ENCODE results near the gene MOGAT2.

DNA sequence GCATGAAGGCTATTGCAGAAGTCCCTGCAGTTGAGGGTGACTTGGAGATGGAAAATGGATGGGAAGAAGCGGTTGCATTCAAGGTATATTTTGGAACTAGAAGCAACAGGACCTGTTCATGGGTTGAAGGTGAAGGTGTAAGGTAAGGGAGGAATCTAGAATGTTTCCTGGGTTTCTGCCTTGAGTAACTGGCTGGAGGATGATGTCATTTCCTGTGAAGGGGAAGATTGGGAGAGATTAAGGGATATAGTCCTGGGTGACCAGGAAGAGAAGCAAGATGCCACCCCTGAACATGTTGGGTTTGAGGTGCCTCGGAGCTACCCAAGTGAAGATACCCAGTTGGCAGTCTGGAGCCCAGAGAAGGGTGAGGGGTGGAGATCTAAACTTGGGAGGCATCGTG lies 12.1 kb upstream of the MOGAT2 start:
- TF ChIP-seq, protein P1, sequence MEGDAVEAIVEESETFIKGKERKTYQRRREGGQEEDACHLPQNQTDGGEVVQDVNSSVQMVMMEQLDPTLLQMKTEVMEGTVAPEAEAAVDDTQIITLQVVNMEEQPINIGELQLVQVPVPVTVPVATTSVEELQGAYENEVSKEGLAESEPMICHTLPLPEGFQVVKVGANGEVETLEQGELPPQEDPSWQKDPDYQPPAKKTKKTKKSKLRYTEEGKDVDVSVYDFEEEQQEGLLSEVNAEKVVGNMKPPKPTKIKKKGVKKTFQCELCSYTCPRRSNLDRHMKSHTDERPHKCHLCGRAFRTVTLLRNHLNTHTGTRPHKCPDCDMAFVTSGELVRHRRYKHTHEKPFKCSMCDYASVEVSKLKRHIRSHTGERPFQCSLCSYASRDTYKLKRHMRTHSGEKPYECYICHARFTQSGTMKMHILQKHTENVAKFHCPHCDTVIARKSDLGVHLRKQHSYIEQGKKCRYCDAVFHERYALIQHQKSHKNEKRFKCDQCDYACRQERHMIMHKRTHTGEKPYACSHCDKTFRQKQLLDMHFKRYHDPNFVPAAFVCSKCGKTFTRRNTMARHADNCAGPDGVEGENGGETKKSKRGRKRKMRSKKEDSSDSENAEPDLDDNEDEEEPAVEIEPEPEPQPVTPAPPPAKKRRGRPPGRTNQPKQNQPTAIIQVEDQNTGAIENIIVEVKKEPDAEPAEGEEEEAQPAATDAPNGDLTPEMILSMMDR (conservative IDR thresholded peaks at IDR 0.05), result no peak
- TF ChIP-seq ZFX (IDR thresholded peaks at IDR 0.05), result no peak

All from C4-2B (cell line).